Thoracic aorta (tissue), 2 donors: ENCODE results near the gene DNASE1L2. TPM values are rescaled to one million over a fixed set of nuclear protein-coding genes. Genes with fewer than 3 reads are reported as not detected.
"Not testable (repeated sequence)": the region's sequence is repeated elsewhere in the genome, so short reads cannot be mapped to it uniquely, and the experiment has no call there.

Experiments
- ATAC-seq: fragments of 150-250 bp; one replicate; pipeline ENCODE4 v1.8.0; 2017; ENCODE audit warnings: low read depth; ENCODE audit not compliant: insufficient number of reproducible peaks, low FRiP score
- DNase-seq: peaks from one replicate; pipeline ENCODE4 v3.0.0-alpha.2; 2020; ENCODE audit warnings: low spot score
- H3K27ac ChIP-seq, 2 donors: fragments of 200-600 bp; sonication (generic); 1 replicate in 1 of 2; 2 replicates in 1 of 2; pipeline ENCODE4 v1.5.1; 2016; ENCODE audit warnings: mild to moderate bottlenecking in 2 of 2, moderate library complexity in 2 of 2
- H3K27me3 ChIP-seq: fragments of 200-600 bp; sonication (generic); replicated peaks from 2 replicates; pipeline ENCODE4 v1.6.0; 2016; ENCODE audit warnings: mild to moderate bottlenecking; ENCODE audit not compliant: insufficient read depth
- H3K36me3 ChIP-seq: fragments of 200-600 bp; sonication (generic); one replicate; pipeline ENCODE4 v1.5.1; 2016
- H3K4me1 ChIP-seq, 2 donors: fragments of 200-600 bp; sonication (generic); 1 replicate in 1 of 2; 2 replicates in 1 of 2; pipeline versions ENCODE4 v1.5.1 to v1.6.0; 2016; ENCODE audit warnings: low read depth in 2 of 2, mild to moderate bottlenecking in 1 of 2; ENCODE audit not compliant: control insufficient read depth in 1 of 2
- H3K4me3 ChIP-seq: fragments of 200-600 bp; sonication (generic); 2 replicates; pipeline ENCODE4 v1.5.1; 2016; ENCODE audit warnings: mild to moderate bottlenecking
- H3K9me3 ChIP-seq: fragments of 200-600 bp; sonication (generic); 2 replicates; pipeline ENCODE4 v1.5.1; 2016
- CTCF ChIP-seq: fragments of 200-600 bp; sonication (generic); IDR thresholded peaks from one replicate; pipeline ENCODE4 v1.5.1; 2019; ENCODE audit warnings: antibody characterized with exemption
- total RNA-seq, 2 donors: library from RNA; depleted of rRNA; stranded (reverse); fragments of >200 nt; gene quantifications; one replicate each; pipeline versions ENCODE4 v1.1.0 to v1.2.3, GENCODE V29; 2016

Gene DNASE1L2
- total RNA-seq, 2 donors from 2014 or later: 2.3 to 10.7 TPM

- DNase-seq (no peak), ATAC-seq (no peak)
- no peak overlapping the region for H3K27ac ChIP-seq
- peaks cover 35% of the 10 kb centered on the region for H3K36me3 ChIP-seq
- TF ChIP-seq CTCF: no peak
- no peak overlapping the region for H3K4me3 ChIP-seq
- H3K4me1 ChIP-seq: peaks cover 10 to 14% of the 10 kb centered on the region in 2 donors
- no peaks in the 10 kb centered on the region for H3K9me3 ChIP-seq
- H3K27me3 ChIP-seq: no peaks in the 10 kb centered on the region
These were observed 2.0 kb downstream of the DNASE1L2 start for GRCh38 chr16:2238150-2238837.

- H3K36me3 ChIP-seq: peaks cover 32% of the 10 kb centered on the region
- peaks cover 10 to 14% of the 10 kb centered on the region in 2 donors for H3K4me1 ChIP-seq
- no peak for TF ChIP-seq CTCF
- H3K27me3 ChIP-seq: no peaks in the 10 kb centered on the region
- no peak overlapping the region for H3K4me3 ChIP-seq
- no peak overlapping the region for H3K27ac ChIP-seq
- H3K9me3 ChIP-seq: no peaks in the 10 kb centered on the region
- ATAC-seq (no peak), DNase-seq (no peak)
These were observed 2.8 kb downstream of the DNASE1L2 start for GRCh38 chr16:2238838-2239675.

- not testable (repeated sequence) for H3K4me3 ChIP-seq, H3K27ac ChIP-seq, DNase-seq, ATAC-seq, H3K27me3 ChIP-seq, H3K9me3 ChIP-seq
- H3K36me3 ChIP-seq: peaks cover 32% of the 10 kb centered on the region
- H3K4me1 ChIP-seq: peaks cover 10 to 14% of the 10 kb centered on the region in 2 donors
These were observed 4.1 kb downstream of the DNASE1L2 start for GRCh38 chr16:2240331-2240730.

- no peak overlapping the region for H3K27ac ChIP-seq
- ATAC-seq (no peak), DNase-seq (no peak)
- TF ChIP-seq CTCF: no peak
- no peaks in the 10 kb centered on the region for H3K27me3 ChIP-seq
- no peaks in the 10 kb centered on the region for H3K4me1 ChIP-seq
- no peaks in the 10 kb centered on the region for H3K9me3 ChIP-seq
- no peak overlapping the region for H3K4me3 ChIP-seq
- H3K36me3 ChIP-seq: peaks cover 41% of the 10 kb centered on the region
These were observed 6.4 kb downstream of the DNASE1L2 start for GRCh38 chr16:2242598-2242997.

- Histone ChIP-seq H3K9me3 (no peaks in the 10 kb centered on the region), H3K4me3 (no peak overlapping the region), H3K36me3 (peaks cover 41% of the 10 kb centered on the region), H3K27ac (no peak overlapping the region), H3K27me3 (no peaks in the 10 kb centered on the region), H3K4me1 (no peaks in the 10 kb centered on the region)
- TF ChIP-seq CTCF: no peak
- DNase-seq (no peak), ATAC-seq (no peak)
These were observed 6.8 kb downstream of the DNASE1L2 start for GRCh38 chr16:2243031-2243528.
